ENCODE results near the gene IQSEC1.

Gene IQSEC1

GRCh38 chr3:12981306-12982275, 91.6 kb downstream of the IQSEC1 start:
- no peak for DNase-seq

GRCh38 chr3:12980596-12981290, 92.5 kb downstream of the IQSEC1 start:
- DNase-seq, result no peak

GRCh38 chr3:12979947-12980487, 93.2 kb downstream of the IQSEC1 start:
- DNase-seq, result no peak

GRCh38 chr3:12979151-12979946, 93.9 kb downstream of the IQSEC1 start:
- DNase-seq, result no peak

- no peak for DNase-seq
Observed at GRCh38 chr3:12978682-12979081, 94.5 kb downstream of the IQSEC1 start.

- DNase-seq, result no peak
Observed at GRCh38 chr3:12977117-12977808, 96.0 kb downstream of the IQSEC1 start.

- no peak for DNase-seq
Observed at GRCh38 chr3:12975748-12976522, 97.3 kb downstream of the IQSEC1 start.

- no peak for DNase-seq
Observed at GRCh38 chr3:12974819-12975218, 98.4 kb downstream of the IQSEC1 start.

- DNase-seq, result no peak
Observed at GRCh38 chr3:12974334-12974733, 98.9 kb downstream of the IQSEC1 start.

GRCh38 chr3:12973827-12974226, 99.4 kb downstream of the IQSEC1 start:
- DNase-seq, result no peak

GRCh38 chr3:12972781-12973702, 100.2 kb downstream of the IQSEC1 start:
- DNase-seq, result no peak

- no peak for DNase-seq
Observed at GRCh38 chr3:12972043-12972442, 101.2 kb downstream of the IQSEC1 start.

GRCh38 chr3:12970684-12971083, 102.5 kb downstream of the IQSEC1 start:
- peak; percentile 67 for DNase-seq

GRCh38 chr3:12969486-12969885, 103.7 kb downstream of the IQSEC1 start:
- DNase-seq, result no peak

- DNase-seq, result no peak
Observed at GRCh38 chr3:12968541-12968940, 104.7 kb downstream of the IQSEC1 start.

GRCh38 chr3:12967606-12968351, 105.5 kb downstream of the IQSEC1 start:
- DNase-seq, result no peak

GRCh38 chr3:12966847-12967605, 106.2 kb downstream of the IQSEC1 start:
- no peak for DNase-seq

- DNase-seq, result no peak
Observed at GRCh38 chr3:12965999-12966846, 107.0 kb downstream of the IQSEC1 start.

All from NCI-H510A treated with DMSO at 0.1 percent for 48 hours (cell line).